Fibroblast of lung (primary cell): ENCODE measurements around the gene COPE. TPM values are rescaled to one million over a fixed set of nuclear protein-coding genes. Genes with fewer than 3 reads are reported as not detected.

Source experiments
- DNase-seq, 2 donors: peaks; one replicate each; pipeline versions ENCODE4 v3.0.0 to v3.0.0-alpha.2; 2010; ENCODE audit warnings: low read depth in 2 of 2
- H2AFZ ChIP-seq: 2 replicates; pipeline ENCODE4 v1.5.1; 2012; ENCODE audit warnings: low read length, control low read depth, inconsistent platforms
- H3K27ac ChIP-seq: 2 replicates; pipeline ENCODE4 v1.5.1; 2011; ENCODE audit warnings: low read length, control low read depth; ENCODE audit not compliant: insufficient read depth
- H3K27me3 ChIP-seq: 2 replicates; pipeline ENCODE4 v1.5.1; 2011; ENCODE audit warnings: mild to moderate bottlenecking, low read length; ENCODE audit not compliant: control insufficient read depth, insufficient read depth
- H3K36me3 ChIP-seq: 2 replicates; pipeline ENCODE4 v1.5.1; 2011; ENCODE audit warnings: low read length; ENCODE audit not compliant: control insufficient read depth, insufficient read depth
- H3K4me1 ChIP-seq: 2 replicates; pipeline ENCODE4 v1.5.1; 2011; ENCODE audit warnings: low read length; ENCODE audit not compliant: control insufficient read depth, insufficient read depth; ENCODE audit errors: extremely low read depth
- H3K4me2 ChIP-seq: 2 replicates; pipeline ENCODE4 v1.5.1; 2011; ENCODE audit warnings: low read length, control low read depth; ENCODE audit not compliant: insufficient read depth; ENCODE audit errors: extremely low read depth
- H3K4me3 ChIP-seq, 4 experiments: fragments of 200-600 bp in 1 of 4; sonication (generic) in 1 of 4; replicated peaks in 1 of 4; 2 replicates each; pipeline ENCODE4 v1.5.1; 2011 to 2016; ENCODE audit warnings: low read length in 4 of 4, low read depth in 3 of 4, mild to moderate bottlenecking in 3 of 4, control low read depth in 2 of 4, inconsistent platforms in 1 of 4, mixed read lengths in 1 of 4; ENCODE audit not compliant: insufficient read depth in 1 of 4; ENCODE audit errors: control extremely low read depth in 1 of 4
- H3K79me2 ChIP-seq: 2 replicates; pipeline ENCODE4 v1.5.1; 2012; ENCODE audit warnings: mild to moderate bottlenecking, low read length, inconsistent platforms; ENCODE audit not compliant: control insufficient read depth, insufficient read depth
- H3K9ac ChIP-seq: 2 replicates; pipeline ENCODE4 v1.5.1; 2011; ENCODE audit warnings: mild to moderate bottlenecking, low read length, control low read depth; ENCODE audit not compliant: insufficient read depth
- H3K9me3 ChIP-seq: 2 replicates; pipeline ENCODE4 v1.5.1; 2012; ENCODE audit warnings: low read depth, low read length; ENCODE audit not compliant: control insufficient read depth, insufficient read depth
- H4K20me1 ChIP-seq: 2 replicates; pipeline ENCODE4 v1.5.1; 2011; ENCODE audit warnings: low read length; ENCODE audit not compliant: control insufficient read depth, insufficient read depth; ENCODE audit errors: extremely low read depth
- CTCF ChIP-seq, 2 donors: IDR thresholded peaks in 1 of 2; conservative IDR thresholded peaks in 1 of 2; 1 replicate in 1 of 2; 2 replicates in 1 of 2; pipeline ENCODE4 v1.5.1; 2011 to 2012; ENCODE audit warnings: low read length in 2 of 2, control low read depth in 1 of 2, inconsistent platforms in 1 of 2, low read depth in 1 of 2, mild to moderate bottlenecking in 1 of 2
- EZH2 ChIP-seq: IDR thresholded peaks from 2 replicates; pipeline ENCODE4 v1.5.1; 2012; ENCODE audit warnings: low read length, control low read depth, mild to moderate bottlenecking; ENCODE audit errors: missing control alignments
- polyA plus RNA-seq, 2 donors: library from polyadenylated mRNA; depleted of rRNA in 1 of 2; stranded (reverse) in 1 of 2; unstranded in 1 of 2; fragments of >200 nt; gene quantifications; 2 replicates each; pipeline ENCODE4 v1.2.1, GENCODE V29; 2011 to 2012; ENCODE audit warnings: missing spikeins in 1 of 2
- total RNA-seq: library from RNA; depleted of rRNA; stranded (reverse); fragments of >200 nt; gene quantifications from 2 replicates; pipeline ENCODE4 v1.2.1, GENCODE V29; 2014

The COPE gene
- total and polyA plus RNA-seq, 2 donors (not counting 1 experiment from before 2014, with no cell fraction given) = 146 to 182 TPM

- Histone ChIP-seq H3K9me3 (no peaks in the 10 kb centered on the region), H3K79me2 (no peaks in the 10 kb centered on the region), H3K36me3 (peaks cover 48% of the 10 kb centered on the region), H3K4me1 (no peaks in the 10 kb centered on the region), H3K27me3 (no peaks in the 10 kb centered on the region), H3K4me2 (no peak overlapping the region), H3K9ac (no peak overlapping the region), H2AFZ (no peak overlapping the region), H3K4me3 (no peak overlapping the region), H3K27ac (no peak overlapping the region), H4K20me1 (no peaks in the 10 kb centered on the region)
- TF ChIP-seq CTCF (conservative IDR thresholded peaks at IDR 0.05 in 1 of 2, IDR thresholded peaks at IDR 0.05 in 1 of 2; ENCODE audit: low read depth in 1 of 2, low read length in 2 of 2) = no peak
- TF ChIP-seq EZH2 = no peak
- no peak for DNase-seq
Measured at GRCh38 chr19:18863843-18864362, 55.3 kb downstream of the COPE start.

GRCh38 chr19:18862976-18863842 is 56.0 kb downstream of the COPE start:
- TF ChIP-seq CTCF (conservative IDR thresholded peaks at IDR 0.05 in 1 of 2, IDR thresholded peaks at IDR 0.05 in 1 of 2; ENCODE audit: low read depth in 1 of 2, low read length in 2 of 2) = no peak
- TF ChIP-seq EZH2 = no peak
- H3K79me2 ChIP-seq = no peaks in the 10 kb centered on the region
- H3K9ac ChIP-seq = no peak overlapping the region
- H3K9me3 ChIP-seq = no peaks in the 10 kb centered on the region
- no peak for DNase-seq
- H3K27me3 ChIP-seq = no peaks in the 10 kb centered on the region
- no peak overlapping the region for H3K4me2 ChIP-seq
- no peak overlapping the region for H3K27ac ChIP-seq
- no peaks in the 10 kb centered on the region for H4K20me1 ChIP-seq
- H2AFZ ChIP-seq = no peak overlapping the region
- H3K4me1 ChIP-seq = no peaks in the 10 kb centered on the region
- H3K4me3 ChIP-seq = no peak overlapping the region
- H3K36me3 ChIP-seq = peaks cover 51% of the 10 kb centered on the region

GRCh38 chr19:18861917-18862316 is 57.3 kb downstream of the COPE start:
- Histone ChIP-seq H3K9ac (no peak overlapping the region), H3K9me3 (no peaks in the 10 kb centered on the region), H3K27me3 (no peaks in the 10 kb centered on the region), H3K36me3 (peaks cover 55% of the 10 kb centered on the region), H3K27ac (no peak overlapping the region), H3K4me2 (no peak overlapping the region), H2AFZ (no peak overlapping the region), H4K20me1 (no peaks in the 10 kb centered on the region), H3K4me1 (no peaks in the 10 kb centered on the region), H3K79me2 (no peaks in the 10 kb centered on the region), H3K4me3 (no peak overlapping the region)
- no peak for TF ChIP-seq CTCF (conservative IDR thresholded peaks at IDR 0.05 in 1 of 2, IDR thresholded peaks at IDR 0.05 in 1 of 2; ENCODE audit: low read depth in 1 of 2, low read length in 2 of 2)
- TF ChIP-seq EZH2 = no peak
- DNase-seq = no peak
